Fibroblast of skin of left biceps (primary cell): ENCODE results near the gene GGT7.
"Not testable (repeated sequence)": the region's sequence is repeated elsewhere in the genome, so short reads cannot be mapped to it uniquely, and the experiment has no call there.

Experiments used
- DNase-seq, 2 experiments: peaks; one replicate each; pipeline ENCODE4 v3.0.0-alpha.2; 2013; ENCODE audit warnings: low read depth in 2 of 2

The GGT7 gene

DNA sequence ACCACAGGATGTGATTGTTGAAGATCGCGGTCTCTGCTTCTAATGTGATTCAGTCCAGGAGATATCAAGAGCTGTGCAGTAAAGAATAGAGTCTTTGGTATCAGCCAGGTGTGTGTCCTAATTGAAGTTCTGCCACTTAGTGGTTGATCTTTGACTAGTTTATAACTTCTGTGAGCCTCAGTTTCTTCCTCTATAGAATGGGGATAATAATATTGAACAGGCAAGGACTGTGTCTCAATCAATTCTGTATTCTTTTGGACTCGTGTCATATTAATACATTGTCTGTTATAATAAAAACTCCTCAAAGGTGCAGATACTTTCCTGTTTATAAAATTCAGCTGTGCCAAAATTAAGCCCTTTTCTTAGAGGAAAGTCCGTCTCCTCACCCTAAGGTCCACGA lies 24.1 kb downstream of the GGT7 start:
- no peak for DNase-seq

DNA sequence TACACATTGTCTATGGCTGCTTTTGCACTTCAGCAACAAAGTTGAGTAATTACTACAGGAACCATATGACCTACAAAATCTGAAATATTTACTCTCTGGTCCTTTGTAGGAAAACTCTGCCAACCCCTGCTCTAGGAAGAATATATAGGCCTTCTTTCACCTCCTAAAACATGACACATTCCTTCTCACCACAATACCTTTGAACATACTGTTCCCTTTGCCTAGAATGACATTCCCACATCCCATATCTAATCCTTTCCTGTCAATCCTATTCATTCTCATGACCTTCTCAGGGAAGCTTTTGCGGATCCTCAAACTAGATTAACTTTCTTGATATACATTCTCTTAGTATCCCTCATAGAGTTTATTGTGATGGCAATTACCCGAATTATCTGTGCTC lies 29.2 kb downstream of the GGT7 start:
- no peak for DNase-seq

DNA sequence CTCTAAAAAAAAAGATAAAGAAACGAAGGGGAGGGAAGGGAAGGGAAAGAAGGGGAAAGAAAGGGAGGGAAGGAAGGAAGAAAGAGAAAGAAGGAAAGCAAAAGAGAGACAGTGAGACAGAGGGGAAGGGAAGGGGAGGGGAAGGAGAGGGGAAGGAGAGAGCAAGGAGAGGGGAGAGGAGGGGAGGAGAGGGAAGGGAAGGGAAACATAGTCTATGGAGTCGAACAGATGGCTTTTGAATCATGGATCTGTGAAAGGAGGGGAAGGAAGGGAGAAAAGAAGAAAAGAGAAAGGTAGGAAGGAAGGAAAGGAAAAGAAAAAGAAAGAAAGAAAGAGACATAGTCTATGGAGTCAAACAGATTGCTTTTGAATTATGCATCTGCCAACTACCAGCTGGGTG lies 30.5 kb downstream of the GGT7 start:
- no peak for DNase-seq

DNA sequence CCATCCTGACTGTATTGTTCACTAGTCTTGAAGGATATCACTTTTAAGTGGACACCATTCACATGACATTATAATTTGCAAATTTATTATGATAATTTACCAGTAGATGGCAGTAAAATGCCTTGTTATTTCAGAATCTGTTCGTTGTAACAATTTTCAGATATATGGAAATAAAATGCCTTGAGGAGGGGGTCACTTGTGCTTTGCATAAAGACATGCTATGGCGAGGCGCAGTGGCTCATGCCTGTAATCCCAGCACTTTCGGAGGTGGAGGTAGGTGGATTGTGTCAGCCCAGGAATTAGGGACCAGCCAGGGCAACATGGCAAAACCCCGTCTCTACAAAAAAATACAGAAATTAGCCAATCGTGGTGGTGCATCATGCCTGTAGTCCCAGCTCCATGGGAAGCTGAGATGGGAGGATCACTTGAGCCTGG lies 38.2 kb downstream of the GGT7 start:
- DNase-seq: peak in 1 of 2 experiments; percentile 2

DNA sequence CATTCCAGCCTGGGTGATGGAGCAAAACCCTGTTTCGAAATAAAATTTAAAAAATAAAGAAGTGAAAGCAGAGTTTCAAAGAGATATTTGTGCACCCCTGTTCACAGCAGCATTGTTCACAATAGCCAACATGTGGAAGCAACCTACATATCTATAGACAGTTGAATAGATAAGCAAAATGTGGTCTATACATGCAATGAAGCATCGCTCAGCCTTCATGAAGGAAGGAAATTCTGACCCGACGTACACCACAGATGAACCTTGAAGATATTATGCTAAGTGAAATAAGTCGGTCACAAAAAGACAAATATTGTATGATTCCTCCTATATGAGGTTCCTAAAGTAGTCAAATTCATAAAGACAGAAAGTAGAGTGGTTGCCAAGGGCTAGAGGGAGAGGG lies 40.7 kb downstream of the GGT7 start:
- no peak for DNase-seq

DNA sequence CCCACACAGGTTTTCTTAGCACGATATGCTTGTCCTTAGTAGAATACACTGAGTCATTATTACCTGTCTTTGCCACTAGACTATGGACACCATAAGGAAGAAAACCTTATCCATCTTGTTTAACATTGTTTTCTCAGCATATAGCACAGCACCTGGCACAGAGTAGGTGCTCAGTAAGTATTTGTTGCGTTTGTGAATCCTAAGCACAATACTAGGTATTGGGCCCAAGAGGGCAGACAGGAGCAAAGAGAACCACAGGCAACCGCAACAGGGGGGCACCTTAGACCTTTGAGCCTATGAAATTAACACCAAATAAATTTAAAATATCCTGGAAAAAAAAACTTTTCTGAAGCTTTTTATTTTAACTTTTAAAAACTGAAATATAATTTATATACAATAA lies 43.5 kb downstream of the GGT7 start:
- DNase-seq: no peak

DNA sequence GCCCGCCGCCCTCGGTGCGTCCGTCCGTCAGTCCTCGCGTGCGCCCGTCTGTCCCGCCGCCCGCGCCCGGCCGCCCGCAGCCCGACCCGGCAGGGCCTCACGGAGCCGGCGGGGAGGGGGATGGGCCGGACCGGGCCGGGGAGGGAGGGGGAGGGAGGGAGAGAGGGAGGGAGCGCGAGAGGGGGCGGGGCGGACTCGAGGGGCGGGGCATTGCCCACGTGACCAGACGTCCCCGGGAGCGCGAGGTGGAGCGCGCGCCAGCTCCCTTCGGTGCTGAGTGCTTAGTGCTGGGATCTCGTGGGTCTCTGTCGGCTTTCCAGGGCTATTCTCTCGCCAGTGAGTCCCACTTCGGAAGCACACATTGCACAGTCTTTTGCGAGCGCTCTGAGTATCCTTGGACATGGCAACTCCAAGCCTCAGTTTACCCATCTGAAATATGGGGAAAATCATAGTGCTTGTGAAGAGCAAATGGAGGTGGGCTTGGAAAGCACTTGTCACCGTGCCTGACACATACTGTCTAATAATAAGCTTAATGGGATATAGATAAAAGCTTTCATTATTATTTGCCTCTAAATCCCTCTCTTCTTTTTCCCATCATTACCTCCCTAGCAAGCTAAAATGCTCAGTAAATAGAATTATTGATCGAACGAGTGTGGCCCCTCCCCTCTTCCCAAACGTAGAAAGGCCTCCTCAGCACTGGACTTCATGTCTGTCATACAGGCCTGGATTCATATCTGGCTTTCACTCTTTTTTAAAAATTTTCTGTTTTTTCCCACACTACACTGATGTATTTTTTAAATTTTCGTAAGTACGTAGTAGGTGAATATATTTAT lies 46.9 kb downstream of the GGT7 start, which contains the start of gene NCOA6:
TSS of gene NCOA6 (minus strand) at position 122 of the 833 bp plus-strand sequence. CDS start 43,296 bp downstream, outside the sequence.
- DNase-seq: peak; percentile 41 to 47

DNA sequence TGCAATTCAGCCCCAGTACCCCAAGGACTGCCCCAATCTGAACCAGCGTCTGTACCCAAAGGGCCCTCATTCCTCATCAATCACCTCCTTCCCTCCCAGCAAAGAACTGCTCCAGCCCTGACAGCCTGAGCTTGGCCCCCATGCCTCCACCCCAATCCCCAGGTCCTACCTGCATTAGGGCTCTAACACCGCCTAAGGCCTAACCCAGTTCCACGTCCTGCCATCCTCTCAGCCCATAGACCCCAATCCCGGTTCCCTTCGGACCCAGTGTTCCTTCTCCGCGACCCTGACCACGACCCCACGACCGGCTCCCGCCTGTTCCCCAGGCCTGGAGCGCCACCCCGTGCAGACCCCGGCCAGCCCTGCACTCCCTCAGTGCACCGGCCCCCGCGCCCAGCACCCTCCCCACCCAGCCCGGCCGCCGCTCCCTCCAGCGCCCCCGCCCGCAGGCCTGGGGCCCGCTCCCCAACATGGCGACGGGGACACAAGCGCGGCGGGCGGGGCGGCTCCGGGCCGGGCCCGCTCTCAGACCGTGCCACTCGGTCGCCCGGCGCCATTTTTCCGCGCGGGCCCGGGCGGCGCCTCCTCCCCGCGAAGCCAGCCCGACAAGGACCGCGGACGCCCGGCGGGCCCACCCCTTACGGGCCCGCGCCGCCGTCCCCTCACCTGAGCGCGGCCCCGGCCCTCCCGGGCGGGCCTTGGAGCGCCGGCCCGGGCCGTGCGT lies 47.7 kb downstream of the GGT7 start:
- DNase-seq: peak in 1 of 2 experiments; percentile 4

DNA sequence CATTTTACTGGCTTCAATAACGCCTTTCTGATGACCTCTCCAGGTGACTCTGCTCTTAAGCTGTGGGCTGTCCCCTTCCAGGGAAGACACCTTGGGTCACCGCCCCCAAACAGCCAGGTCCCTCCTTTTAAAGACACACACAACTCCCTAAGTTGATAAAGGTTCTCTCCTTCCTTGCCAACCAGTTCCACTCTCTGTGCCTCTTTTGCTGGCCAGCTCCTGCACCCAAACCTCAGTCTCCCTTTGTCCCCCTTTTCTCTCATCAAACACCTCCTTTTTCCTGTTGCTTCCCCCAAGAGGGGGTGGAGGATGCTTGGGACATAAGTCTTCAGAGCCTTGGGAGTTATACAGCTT lies 48.2 kb downstream of the GGT7 start:
- peak in 1 of 2 experiments; percentile 3 for DNase-seq

DNA sequence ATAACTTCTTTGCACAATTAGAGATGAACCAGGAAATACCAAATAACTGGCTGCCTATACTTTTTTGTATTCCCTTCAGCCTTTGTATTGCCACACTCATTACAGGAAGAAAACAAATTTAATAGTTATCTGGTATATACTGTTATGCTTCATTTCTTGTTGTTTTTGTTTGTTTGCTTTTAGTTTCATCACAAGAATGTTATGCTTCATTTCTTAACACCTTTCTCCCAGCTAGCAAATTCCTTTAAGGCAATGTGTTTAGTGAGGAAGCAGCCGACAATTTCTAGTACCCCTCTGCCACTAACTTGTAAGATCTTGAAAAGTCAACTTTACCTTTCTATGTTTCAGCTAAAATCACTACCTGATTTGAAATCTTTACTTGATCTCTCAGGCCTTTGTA lies 48.6 kb downstream of the GGT7 start:
- no peak for DNase-seq

DNA sequence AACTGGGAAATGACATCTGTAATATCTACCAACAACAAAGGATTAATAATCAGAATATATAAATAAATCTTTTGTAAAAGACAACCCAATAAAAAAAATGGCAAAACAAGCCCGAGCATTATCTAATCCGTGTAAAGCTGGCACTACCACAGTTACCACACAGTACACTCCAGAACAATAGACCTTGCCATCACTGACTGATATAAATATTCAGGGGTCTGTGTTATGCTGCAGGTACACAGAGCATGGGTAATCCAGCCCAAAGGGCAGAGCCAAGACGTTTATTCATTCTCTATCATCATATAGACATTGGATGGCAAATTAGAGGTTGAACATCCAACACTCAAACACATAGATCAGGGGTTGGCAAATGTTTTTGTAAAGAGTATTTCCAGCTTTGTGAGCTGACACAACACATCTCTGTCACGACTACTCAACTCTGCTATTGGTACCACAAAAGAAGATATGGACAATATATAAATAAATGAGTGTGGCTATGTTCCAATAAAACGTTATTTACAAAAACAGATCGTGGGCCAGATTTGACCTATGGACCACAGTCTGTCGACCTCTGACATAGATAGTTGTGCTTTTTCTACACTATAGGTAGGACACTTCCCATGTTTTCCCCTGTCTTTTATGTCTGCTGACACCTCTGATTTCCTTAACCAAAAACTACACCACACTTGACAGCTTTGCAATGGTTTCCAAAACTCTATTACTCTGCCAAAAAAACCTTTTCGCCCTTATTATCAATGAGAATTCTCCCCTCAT lies 51.7 kb downstream of the GGT7 start:
- DNase-seq: no peak

DNA sequence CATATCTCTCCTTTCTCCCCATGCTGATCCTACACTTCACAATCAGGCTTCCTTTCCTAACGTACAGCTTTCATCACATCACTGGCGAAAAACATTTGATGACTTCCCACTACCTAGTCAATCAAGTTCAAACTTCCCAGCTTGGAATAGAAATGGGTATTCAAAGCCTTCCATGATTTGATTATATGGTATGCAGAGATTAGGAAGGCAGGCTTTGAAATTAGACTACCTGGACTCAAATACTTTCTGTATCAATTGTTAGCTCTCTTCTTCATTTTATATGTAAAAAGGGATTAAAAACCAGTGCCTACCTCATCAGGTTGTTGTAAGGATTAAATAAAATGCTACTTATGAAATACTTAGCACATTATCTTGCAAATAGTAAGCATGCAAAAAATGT lies 54.9 kb downstream of the GGT7 start:
- no peak for DNase-seq

DNA sequence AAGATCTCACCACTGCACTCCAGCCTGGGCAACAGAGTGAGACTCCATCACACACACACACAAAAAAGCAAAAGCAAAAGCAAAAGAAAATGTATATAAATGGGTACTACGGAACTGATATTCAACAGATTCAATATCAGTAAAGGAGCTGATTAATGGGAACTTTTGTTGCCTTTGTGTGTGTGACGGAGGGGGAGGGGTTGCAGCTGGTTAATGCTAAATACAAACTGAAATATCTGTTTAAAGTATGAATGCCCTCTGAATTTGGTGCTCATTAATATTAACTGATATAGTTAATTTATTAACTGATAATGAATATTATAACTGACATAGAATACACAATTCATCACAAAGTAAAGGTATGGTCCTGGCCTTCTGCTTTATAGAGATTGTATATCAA lies 55.6 kb downstream of the GGT7 start:
- DNase-seq: no peak

DNA sequence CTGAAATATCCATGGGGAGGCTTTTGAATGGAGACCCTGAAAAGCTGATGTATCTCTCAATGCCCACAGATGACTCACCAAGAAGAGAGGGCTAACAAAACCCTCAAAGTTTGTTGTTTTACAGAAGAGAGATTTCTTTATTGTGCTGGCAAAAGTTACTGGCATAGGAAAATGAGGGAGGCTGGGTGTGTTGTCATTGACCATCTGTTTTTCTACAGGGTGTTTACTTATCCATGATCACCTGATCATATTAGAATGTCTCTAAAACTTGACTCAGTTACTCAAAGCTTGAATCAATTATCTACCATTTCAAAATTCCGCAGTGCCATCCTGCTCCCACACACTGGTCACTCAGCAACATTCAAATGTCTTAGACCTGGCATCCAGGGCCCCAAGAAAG lies 57.0 kb downstream of the GGT7 start:
- no peak for DNase-seq

DNA sequence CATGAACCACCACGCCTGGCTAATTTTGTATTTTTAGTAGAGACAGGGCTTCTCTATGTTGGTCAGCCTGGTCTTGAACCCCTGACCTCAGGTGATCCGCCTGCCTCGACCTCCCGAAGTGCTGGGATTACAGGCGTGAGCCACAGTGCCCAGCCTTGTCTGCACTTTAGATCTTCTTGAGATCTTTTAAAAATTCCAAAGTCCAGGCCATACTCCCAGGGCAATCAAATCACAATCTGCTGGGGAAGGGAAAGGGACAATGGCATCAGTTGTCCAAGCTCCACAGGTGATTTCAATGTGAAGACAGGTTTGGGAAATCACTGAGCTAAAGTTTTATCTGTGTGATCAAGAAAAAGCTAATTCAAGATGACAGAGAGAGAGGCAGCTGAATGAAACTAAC lies 64.1 kb downstream of the GGT7 start:
- DNase-seq: no peak

DNA sequence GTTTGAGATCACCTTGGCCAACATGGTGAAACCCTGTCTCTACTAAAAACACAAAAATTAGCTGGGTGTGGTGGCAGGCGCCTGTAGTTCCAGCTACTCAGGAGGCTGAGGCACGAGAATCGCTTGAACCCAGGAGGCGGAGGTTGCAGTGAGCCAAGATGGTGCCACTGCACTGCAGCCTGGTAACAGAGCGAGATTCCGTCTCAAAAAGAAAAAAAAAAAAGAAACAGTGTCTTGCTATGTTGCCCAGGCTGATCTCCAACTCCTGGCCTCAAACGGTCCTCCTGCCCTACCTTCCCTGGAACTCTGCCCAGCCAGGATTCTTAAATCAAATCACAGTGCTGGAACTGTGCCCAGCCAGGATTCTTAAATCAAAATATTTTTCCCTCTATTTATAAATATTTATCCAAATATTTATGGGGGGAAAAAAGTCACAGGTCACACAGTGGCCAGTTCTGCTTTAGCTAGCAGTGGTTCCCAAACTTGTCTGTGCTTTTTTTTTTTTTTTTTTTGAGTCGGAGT lies 64.7 kb downstream of the GGT7 start:
- DNase-seq: not testable (repeated sequence)

DNA sequence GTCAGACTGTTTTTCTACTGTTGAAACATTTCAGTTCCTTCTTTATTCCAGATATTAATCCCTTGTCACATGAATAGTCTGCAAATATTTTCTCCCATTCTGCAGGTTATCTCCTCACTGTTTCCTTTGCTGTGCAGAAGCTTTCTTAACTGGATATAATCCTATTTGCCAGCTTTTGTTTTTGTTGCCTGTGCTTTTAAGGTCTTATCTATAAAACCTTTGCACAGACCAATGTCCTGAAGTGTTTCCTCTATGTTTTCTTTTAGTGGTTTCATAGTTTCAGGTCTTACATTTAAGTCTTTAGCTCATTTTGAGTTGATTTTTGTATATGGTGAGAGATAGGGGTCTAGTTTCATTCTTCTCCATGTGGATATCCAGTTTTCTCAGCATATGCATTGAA lies 66.4 kb downstream of the GGT7 start:
- DNase-seq: no peak

DNA sequence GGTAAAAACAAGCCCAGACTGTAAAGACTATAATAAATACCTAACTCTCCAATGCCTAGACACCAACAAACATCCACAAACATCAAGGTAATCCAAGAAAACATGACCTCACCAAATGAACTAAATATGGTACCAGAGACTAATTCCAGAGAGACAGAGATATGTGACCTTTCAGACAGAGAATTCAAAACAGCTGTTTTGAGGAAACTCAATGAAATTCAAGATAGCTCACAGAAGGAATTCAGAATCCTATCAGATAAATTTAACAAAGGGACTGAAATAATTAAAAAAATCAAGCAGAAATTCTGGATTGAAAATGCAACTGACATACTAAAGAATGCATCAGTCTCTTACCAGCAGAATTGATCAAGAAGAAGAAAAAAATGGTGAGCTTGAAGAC lies 73.8 kb downstream of the GGT7 start:
- no peak for DNase-seq

DNA sequence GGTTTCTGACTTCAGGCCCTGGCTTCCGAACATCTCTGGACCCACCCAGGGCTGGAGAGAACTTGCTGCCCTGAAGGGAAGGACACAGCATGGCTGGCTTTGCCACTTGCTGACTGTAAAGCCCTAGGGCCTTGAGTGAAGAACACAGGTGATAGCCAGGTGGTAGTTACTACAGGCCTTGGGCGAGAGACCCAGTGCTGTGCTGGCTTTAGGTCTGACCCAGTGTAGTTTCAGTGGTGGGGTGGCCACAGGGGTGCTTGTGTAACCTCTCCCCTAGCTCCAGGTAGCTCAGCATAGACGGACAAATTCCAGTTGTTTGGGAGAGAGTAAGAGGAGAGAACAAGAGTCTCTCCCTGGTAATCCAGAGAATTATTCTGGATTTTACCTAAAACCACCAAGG lies 74.3 kb downstream of the GGT7 start:
- DNase-seq: no peak

DNA sequence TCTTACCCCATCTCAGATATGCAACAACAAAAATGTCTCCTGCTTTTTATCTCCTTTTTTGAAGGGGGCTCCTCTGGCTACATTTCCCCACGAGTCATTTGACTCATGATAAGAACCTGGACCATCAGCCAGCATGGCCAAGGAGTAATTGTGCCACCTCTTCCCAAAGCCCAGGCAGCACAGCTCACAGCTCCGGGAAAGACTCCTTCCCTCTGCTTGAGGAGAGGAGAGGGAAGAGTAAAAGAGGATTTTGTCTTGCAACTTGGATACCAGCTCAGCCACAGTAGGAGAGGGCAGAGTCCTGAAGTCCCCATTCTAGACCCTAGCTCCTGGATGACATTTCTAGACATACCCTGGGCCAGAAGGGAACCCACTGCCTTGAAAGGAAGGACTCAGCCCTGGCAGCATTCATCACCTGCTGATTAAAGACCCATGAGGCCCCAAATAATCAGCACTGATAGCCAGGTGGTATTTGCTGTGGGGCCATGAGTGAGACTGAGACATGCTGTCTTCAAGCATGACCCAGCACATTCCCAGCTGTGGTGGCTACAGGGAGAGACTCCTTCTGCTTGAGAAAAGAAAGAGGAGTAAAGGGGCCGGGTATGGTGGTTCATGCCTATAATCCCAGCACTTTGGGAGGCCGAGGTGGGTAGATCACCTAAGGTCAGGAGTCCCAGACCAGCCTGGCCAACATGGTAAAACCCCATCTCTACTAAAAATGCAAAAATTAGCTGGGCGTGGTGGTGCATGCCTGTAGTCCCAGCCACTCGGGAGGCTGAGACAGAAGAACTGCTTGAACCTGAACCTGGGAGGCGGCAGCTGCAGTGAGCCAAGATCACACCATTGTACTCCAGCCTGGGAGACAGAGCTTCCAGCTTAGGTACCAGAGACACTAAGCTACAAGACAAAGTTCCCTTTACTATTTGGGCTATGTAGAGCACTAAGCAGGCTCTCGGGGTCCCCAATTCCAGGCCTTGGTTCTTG lies 75.4 kb downstream of the GGT7 start:
- DNase-seq: no peak
